OCI-LY1 (cell line): ENCODE measurements around the gene ZNF653.

ENCODE experiments used
- H2AFZ ChIP-seq: fragments of 200-600 bp; sonication (generic), shearing (Covaris generic); 2 replicates; pipeline ENCODE4 v1.6.0; 2014; ENCODE audit warnings: antibody characterized with exemption, mild to moderate bottlenecking, low read length
- H3F3A ChIP-seq: fragments of 200-600 bp; sonication (generic), shearing (Covaris generic); 2 replicates; pipeline ENCODE4 v1.6.0; 2014; ENCODE audit warnings: mild to moderate bottlenecking, antibody characterized with exemption, low read length, moderate library complexity; ENCODE audit not compliant: insufficient read depth
- H3K27ac ChIP-seq: fragments of 200-600 bp; sonication (generic); 2 replicates; pipeline ENCODE4 v1.5.1; 2014; ENCODE audit warnings: low read length, mixed run types, mild to moderate bottlenecking, low read depth; ENCODE audit not compliant: poor library complexity, severe bottlenecking
- H3K27me3 ChIP-seq: fragments of 200-600 bp; sonication (generic); 2 replicates; pipeline ENCODE4 v1.6.0; 2014; ENCODE audit warnings: antibody characterized with exemption, mild to moderate bottlenecking, low read length, moderate library complexity; ENCODE audit not compliant: insufficient read depth
- H3K36me3 ChIP-seq: fragments of 200-600 bp; sonication (generic); 2 replicates; pipeline ENCODE4 v1.6.1; 2014; ENCODE audit warnings: mild to moderate bottlenecking, antibody characterized with exemption, low read length, moderate library complexity, mixed read lengths; ENCODE audit not compliant: insufficient read depth
- H3K4me1 ChIP-seq: fragments of 200-600 bp; sonication (generic); 2 replicates; pipeline ENCODE4 v1.5.1; 2014; ENCODE audit warnings: mild to moderate bottlenecking, low read length, moderate library complexity; ENCODE audit not compliant: insufficient read depth, severe bottlenecking
- H3K4me2 ChIP-seq: fragments of 200-600 bp; sonication (generic), shearing (Covaris generic); 2 replicates; pipeline ENCODE4 v1.6.1; 2014; ENCODE audit warnings: low read length
- H3K4me3 ChIP-seq: fragments of 200-600 bp; sonication (generic); 2 replicates; pipeline ENCODE4 v1.5.1; 2014; ENCODE audit warnings: low read length, low read depth, mild to moderate bottlenecking, mixed read lengths; ENCODE audit not compliant: poor library complexity, severe bottlenecking
- H3K79me2 ChIP-seq: fragments of 200-600 bp; shearing (Covaris generic); 2 replicates; pipeline ENCODE4 v1.6.1; 2016; ENCODE audit warnings: mixed run types, low read length, mixed read lengths; ENCODE audit not compliant: insufficient read depth
- H3K9ac ChIP-seq: fragments of 200-600 bp; sonication (generic), shearing (Covaris generic); 2 replicates; pipeline ENCODE4 v1.6.1; 2014; ENCODE audit warnings: mild to moderate bottlenecking, low read length, mixed read lengths
- H3K9me2 ChIP-seq: fragments of 200-600 bp; sonication (generic), shearing (Covaris generic); 2 replicates; pipeline ENCODE4 v1.6.1; 2014; ENCODE audit warnings: low read depth, mild to moderate bottlenecking, low read length, mixed read lengths
- H3K9me3 ChIP-seq: fragments of 200-600 bp; shearing (Covaris generic); 2 replicates; pipeline ENCODE4 v1.6.1; 2014; ENCODE audit warnings: low read length, mixed read lengths
- H4K20me1 ChIP-seq: fragments of 200-600 bp; sonication (generic), shearing (Covaris generic); 2 replicates; pipeline ENCODE4 v1.6.0; 2016; ENCODE audit warnings: mild to moderate bottlenecking, low read length; ENCODE audit not compliant: insufficient read depth
- CTCF ChIP-seq: fragments of 200-600 bp; sonication (generic), shearing (Covaris generic); IDR thresholded peaks from 2 replicates; pipeline ENCODE4 v1.5.1; 2017; ENCODE audit warnings: mild to moderate bottlenecking, antibody characterized with exemption, low read length, moderate library complexity, mixed read lengths
- EZH2 ChIP-seq: fragments of 200-600 bp; sonication (generic), shearing (Covaris generic); IDR thresholded peaks from 2 replicates; pipeline ENCODE4 v1.8.0; 2017; ENCODE audit warnings: borderline replicate concordance, mixed run types, mild to moderate bottlenecking, antibody characterized with exemption, low read length, moderate library complexity, mixed read lengths

Gene ZNF653

DNA sequence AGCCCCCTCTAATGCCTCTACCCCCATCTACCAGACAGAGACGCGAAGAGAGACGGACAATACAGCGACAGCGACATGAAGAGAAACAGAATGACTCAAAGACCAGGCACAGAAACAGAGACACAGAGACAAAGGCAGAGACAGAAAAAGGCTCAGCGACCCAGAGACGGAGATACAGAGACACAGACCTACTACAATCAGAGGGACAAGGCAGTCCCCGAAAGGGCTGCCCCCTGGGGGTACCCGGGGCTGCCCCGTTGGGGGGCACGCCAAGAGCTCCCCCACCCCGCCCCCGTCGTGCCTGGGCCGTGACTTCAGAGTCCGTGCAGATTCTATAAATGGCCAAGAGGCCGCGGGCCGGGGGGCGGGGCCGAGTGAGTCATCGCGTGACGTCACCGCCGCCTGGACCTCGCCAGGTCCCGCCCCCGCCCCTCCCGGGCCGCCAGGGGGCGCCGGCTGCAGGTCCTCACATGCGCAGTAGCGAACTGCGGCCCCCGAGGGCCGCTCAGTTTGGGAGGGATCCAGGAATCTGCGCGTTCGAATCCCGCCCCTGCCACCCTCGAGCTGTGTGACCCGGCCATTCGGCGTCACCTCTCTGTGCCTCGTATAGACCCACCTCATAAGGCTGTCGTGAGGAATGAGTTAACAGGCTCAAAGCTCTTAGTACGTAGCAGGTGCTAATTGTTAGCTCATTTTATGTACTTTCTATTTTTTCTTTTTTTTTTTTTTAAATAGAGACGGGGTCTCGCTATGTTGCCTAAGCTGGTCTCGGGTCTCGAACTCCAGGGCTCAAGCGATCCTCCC lies 30.4 kb upstream of the ZNF653 start:
- no peaks in the 10 kb centered on the region for H3K9me2 ChIP-seq
- H3K4me2 ChIP-seq, result peak overlapping the region; percentile 56
- H3K27ac ChIP-seq, result no peak overlapping the region
- peaks cover 4% of the 10 kb centered on the region; the same call in 1 of the 2 replicates for H3K27me3 ChIP-seq
- H3K36me3 ChIP-seq, result no peaks in the 10 kb centered on the region
- TF ChIP-seq CTCF (peak; percentile 83), EZH2 (no peak)
- H3K9me3 ChIP-seq, result no peaks in the 10 kb centered on the region
- no peaks in the 10 kb centered on the region for H3F3A ChIP-seq
- H3K9ac ChIP-seq, result peak overlapping the region; percentile 29; the same call in 1 of the 2 replicates
- peak overlapping the region; percentile 43 for H3K4me3 ChIP-seq
- peaks cover 7% of the 10 kb centered on the region for H3K4me1 ChIP-seq
- H3K79me2 ChIP-seq, result no peaks in the 10 kb centered on the region
- no peaks in the 10 kb centered on the region for H4K20me1 ChIP-seq
- H2AFZ ChIP-seq, result no peak overlapping the region

DNA sequence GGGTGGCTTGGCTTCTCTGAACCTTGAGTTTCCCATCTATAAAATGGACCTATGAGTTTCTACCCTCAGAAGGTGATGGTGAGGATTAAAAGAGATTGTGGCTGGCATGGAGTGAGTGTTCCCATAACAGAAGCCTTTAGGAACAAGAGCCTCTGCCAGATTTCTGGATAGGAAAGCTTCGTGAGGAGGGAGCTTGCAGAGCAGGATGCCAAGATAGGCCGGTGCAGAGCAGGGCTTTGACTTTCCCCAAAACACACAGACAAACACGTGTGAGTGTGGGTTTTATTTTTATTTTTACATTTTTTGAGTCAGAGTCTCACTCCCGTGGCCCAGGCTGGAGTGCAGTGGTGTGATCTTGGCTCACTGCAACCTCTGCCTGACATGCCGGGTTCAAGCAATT lies 29.3 kb upstream of the ZNF653 start:
- Histone ChIP-seq H3F3A (no peaks in the 10 kb centered on the region), H3K27me3 (peaks cover 4% of the 10 kb centered on the region; the same call in 1 of the 2 replicates), H3K9me2 (no peaks in the 10 kb centered on the region), H3K4me2 (no peak overlapping the region), H3K4me3 (no peak overlapping the region), H3K36me3 (no peaks in the 10 kb centered on the region), H3K27ac (no peak overlapping the region), H2AFZ (no peak overlapping the region), H3K9ac (no peak overlapping the region), H4K20me1 (no peaks in the 10 kb centered on the region), H3K9me3 (no peaks in the 10 kb centered on the region), H3K4me1 (peaks cover 7% of the 10 kb centered on the region), H3K79me2 (no peaks in the 10 kb centered on the region)
- TF ChIP-seq EZH2 (no peak), CTCF (no peak)

DNA sequence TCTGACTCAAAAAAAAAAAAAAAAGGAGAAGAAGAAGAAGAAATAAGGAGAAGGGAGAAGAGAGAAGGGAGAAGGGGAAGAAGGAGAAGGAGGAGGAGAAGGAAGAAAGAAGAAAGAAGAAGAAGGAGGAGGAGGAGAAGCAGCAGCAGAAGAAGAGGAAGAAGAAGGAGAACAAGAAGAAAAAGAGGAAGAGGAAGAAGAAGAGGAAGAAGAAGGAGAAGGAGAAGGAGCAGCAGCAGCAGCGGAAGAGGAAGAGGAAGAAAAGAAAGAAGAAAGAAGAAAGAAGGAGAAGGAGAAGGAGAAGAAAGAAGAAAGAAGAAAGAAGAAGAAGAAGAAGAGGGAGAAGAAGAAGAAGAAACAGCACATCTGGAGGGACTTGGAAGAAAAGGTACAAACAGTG lies 28.9 kb upstream of the ZNF653 start:
- Histone ChIP-seq H3K4me2 (no peak overlapping the region), H3K27me3 (peaks cover 4% of the 10 kb centered on the region; the same call in 1 of the 2 replicates), H3K4me3 (no peak overlapping the region), H3F3A (no peaks in the 10 kb centered on the region), H2AFZ (no peak overlapping the region), H3K4me1 (peaks cover 7% of the 10 kb centered on the region), H3K79me2 (no peaks in the 10 kb centered on the region), H3K36me3 (no peaks in the 10 kb centered on the region), H4K20me1 (no peaks in the 10 kb centered on the region), H3K27ac (no peak overlapping the region), H3K9me2 (no peaks in the 10 kb centered on the region), H3K9me3 (no peaks in the 10 kb centered on the region), H3K9ac (no peak overlapping the region)
- no peak for TF ChIP-seq EZH2
- no peak for TF ChIP-seq CTCF
